Peyer's patch (tissue), 4 donors: Measurements from ENCODE around the gene CENPX. TPM values are rescaled to one million over a fixed set of nuclear protein-coding genes. Genes with fewer than 3 reads are reported as not detected.

ENCODE experiments used
- DNase-seq, 3 donors: peaks; one replicate each; pipeline ENCODE4 v3.0.0-alpha.2; 2017 to 2019
- H3K27ac ChIP-seq, 4 donors: fragments of 200-600 bp; sonication (generic); one replicate each; pipeline ENCODE4 v1.5.1; 2016 to 2019
- H3K27me3 ChIP-seq, 2 donors: fragments of 200-600 bp; sonication (generic); one replicate each; pipeline ENCODE4 v1.5.1; 2019
- H3K36me3 ChIP-seq, 3 donors: fragments of 200-600 bp; sonication (generic); one replicate each; pipeline ENCODE4 v1.5.1; 2016 to 2019
- H3K4me1 ChIP-seq, 4 donors: fragments of 200-600 bp; sonication (generic); one replicate each; pipeline ENCODE4 v1.5.1; 2016 to 2019
- H3K4me3 ChIP-seq, 4 donors: fragments of 200-600 bp; sonication (generic); 1 replicate in 3 of 4; 2 replicates in 1 of 4; pipeline ENCODE4 v1.5.1; 2016 to 2019; ENCODE audit warnings: mild to moderate bottlenecking in 1 of 4
- H3K9me3 ChIP-seq, 4 donors: fragments of 200-600 bp; sonication (generic); one replicate each; pipeline ENCODE4 v1.5.1; 2016 to 2019; ENCODE audit warnings: mild to moderate bottlenecking in 1 of 4
- POLR2A ChIP-seq, 2 donors: fragments of 450-650 bp; IDR thresholded peaks; one replicate each; pipeline ENCODE4 v1.5.1; 2017; ENCODE audit warnings: antibody characterized with exemption in 2 of 2, mild to moderate bottlenecking in 2 of 2, moderate library complexity in 2 of 2
- total RNA-seq, 4 donors: library from RNA; depleted of rRNA; stranded (reverse); fragments of >200 nt; gene quantifications; one replicate each; pipeline ENCODE4 v1.1.0, GENCODE V29; 2016
- TF ChIP-seq, protein P1 (sequence below), 6 experiments: fragments of 450-650 bp in 4 of 6; fragments of 200-600 bp in 2 of 6; sonication (generic) in 1 of 6; IDR thresholded peaks; one replicate each; pipeline ENCODE4 v1.5.1; 2017 to 2019; ENCODE audit warnings: antibody characterized with exemption in 6 of 6, mild to moderate bottlenecking in 3 of 6, moderate library complexity in 1 of 6

CENPX gene
- total RNA-seq, 4 donors from 2014 or later: 49.1 to 123 (median 91.8) TPM

DNA sequence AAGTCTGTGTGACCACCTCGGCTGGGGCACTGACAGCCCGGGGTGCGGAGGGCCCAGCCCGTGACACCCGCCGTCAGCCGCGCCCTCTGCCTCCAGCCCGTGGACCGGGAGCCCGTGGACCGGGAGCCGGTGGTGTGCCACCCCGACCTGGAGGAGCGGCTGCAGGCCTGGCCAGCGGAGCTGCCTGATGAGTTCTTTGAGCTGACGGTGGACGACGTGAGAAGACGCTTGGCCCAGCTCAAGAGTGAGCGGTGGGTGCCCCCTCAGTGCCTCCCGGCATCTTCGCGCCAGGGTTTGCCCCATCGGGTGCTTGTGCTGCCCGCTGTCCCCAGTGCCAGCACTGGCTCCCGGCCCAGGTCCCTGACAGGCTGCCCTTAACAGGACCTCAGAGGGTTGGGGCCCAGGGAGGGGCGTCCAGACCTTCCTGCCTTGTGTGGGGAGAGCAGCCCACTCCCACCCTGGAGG lies 13.7 kb downstream of the CENPX start:
- Histone ChIP-seq H3K4me1 (peaks cover 0 to 3% (median 0%) of the 10 kb centered on the region in 4 donors), H3K4me3 (no peak overlapping the region), H3K36me3 (no peaks in the 10 kb centered on the region), H3K9me3 (no peaks in the 10 kb centered on the region), H3K27ac (no peak overlapping the region), H3K27me3 (no peaks in the 10 kb centered on the region)
- no peak for DNase-seq
- TF ChIP-seq, protein P1, sequence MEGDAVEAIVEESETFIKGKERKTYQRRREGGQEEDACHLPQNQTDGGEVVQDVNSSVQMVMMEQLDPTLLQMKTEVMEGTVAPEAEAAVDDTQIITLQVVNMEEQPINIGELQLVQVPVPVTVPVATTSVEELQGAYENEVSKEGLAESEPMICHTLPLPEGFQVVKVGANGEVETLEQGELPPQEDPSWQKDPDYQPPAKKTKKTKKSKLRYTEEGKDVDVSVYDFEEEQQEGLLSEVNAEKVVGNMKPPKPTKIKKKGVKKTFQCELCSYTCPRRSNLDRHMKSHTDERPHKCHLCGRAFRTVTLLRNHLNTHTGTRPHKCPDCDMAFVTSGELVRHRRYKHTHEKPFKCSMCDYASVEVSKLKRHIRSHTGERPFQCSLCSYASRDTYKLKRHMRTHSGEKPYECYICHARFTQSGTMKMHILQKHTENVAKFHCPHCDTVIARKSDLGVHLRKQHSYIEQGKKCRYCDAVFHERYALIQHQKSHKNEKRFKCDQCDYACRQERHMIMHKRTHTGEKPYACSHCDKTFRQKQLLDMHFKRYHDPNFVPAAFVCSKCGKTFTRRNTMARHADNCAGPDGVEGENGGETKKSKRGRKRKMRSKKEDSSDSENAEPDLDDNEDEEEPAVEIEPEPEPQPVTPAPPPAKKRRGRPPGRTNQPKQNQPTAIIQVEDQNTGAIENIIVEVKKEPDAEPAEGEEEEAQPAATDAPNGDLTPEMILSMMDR (IDR thresholded peaks at IDR 0.05): no peak
- no peak for TF ChIP-seq POLR2A (IDR thresholded peaks at IDR 0.05)

DNA sequence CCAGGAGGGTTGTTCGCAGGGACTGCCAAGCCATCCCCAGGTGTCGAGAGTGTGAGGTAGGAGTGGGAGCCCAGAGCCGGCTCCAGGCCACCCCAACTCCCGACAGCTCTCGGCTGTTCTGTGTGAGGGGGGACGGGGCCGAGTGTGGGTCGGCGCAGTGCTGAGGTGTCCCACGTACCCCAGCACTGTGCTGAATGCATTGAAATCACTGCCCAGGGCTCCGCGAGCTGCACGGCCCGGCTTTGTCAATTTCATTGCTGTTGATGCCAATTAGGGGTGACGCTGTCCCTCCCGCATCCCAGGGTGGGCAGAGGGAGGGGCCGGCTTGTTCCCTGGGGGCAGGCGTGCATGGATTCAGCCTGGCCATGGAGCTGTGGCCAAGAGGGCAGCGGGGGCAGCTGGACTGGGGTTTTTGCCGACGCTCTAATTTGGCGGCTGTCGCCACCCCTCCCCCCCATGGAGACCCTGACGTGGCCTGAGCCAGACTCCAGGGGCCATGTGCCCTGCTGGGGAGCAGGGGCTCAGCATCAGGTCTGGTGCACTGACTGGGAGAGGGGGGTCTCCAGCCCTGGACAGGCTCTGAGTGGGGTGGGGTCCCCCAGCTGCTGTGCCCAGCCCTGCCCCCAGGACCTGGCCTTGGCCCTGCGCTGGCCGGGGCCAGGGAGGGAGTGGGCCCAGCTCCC lies 14.3 kb downstream of the CENPX start:
- peaks cover 0 to 9% (median 0%) of the 10 kb centered on the region in 4 donors for H3K4me1 ChIP-seq

GRCh38 chr17:82007495-82008257 lies 15.0 kb downstream of the CENPX start:
- H3K4me1 ChIP-seq: peaks cover 0 to 11% (median 0%) of the 10 kb centered on the region in 4 donors

More for the DNA sequence above, 14.3 kb downstream of the CENPX start:
- H3K36me3 ChIP-seq: no peaks in the 10 kb centered on the region
- H3K27ac ChIP-seq: no peak overlapping the region
- no peak for DNase-seq
- TF ChIP-seq, protein P1 (IDR thresholded peaks at IDR 0.05): no peak
- TF ChIP-seq POLR2A (IDR thresholded peaks at IDR 0.05): no peak
- no peaks in the 10 kb centered on the region for H3K9me3 ChIP-seq
- no peaks in the 10 kb centered on the region for H3K27me3 ChIP-seq
- no peak overlapping the region for H3K4me3 ChIP-seq

GRCh38 chr17:82007228-82007494 lies 15.5 kb downstream of the CENPX start:
- no peak overlapping the region for H3K4me3 ChIP-seq
- TF ChIP-seq POLR2A (IDR thresholded peaks at IDR 0.05): no peak
- TF ChIP-seq, protein P1 (IDR thresholded peaks at IDR 0.05): no peak
- DNase-seq: no peak
- H3K4me1 ChIP-seq: peaks cover 0 to 11% (median 0%) of the 10 kb centered on the region in 4 donors
- H3K36me3 ChIP-seq: no peaks in the 10 kb centered on the region
- H3K27me3 ChIP-seq: no peaks in the 10 kb centered on the region
- no peak overlapping the region for H3K27ac ChIP-seq
- H3K9me3 ChIP-seq: no peaks in the 10 kb centered on the region

More at GRCh38 chr17:82007495-82008257, 15.0 kb downstream of the CENPX start:
- Histone ChIP-seq H3K27me3 (no peaks in the 10 kb centered on the region), H3K27ac (no peak overlapping the region), H3K9me3 (no peaks in the 10 kb centered on the region), H3K4me3 (no peak overlapping the region), H3K36me3 (no peaks in the 10 kb centered on the region)
- TF ChIP-seq, protein P1 (IDR thresholded peaks at IDR 0.05): no peak
- no peak for TF ChIP-seq POLR2A (IDR thresholded peaks at IDR 0.05)
- DNase-seq: no peak

DNA sequence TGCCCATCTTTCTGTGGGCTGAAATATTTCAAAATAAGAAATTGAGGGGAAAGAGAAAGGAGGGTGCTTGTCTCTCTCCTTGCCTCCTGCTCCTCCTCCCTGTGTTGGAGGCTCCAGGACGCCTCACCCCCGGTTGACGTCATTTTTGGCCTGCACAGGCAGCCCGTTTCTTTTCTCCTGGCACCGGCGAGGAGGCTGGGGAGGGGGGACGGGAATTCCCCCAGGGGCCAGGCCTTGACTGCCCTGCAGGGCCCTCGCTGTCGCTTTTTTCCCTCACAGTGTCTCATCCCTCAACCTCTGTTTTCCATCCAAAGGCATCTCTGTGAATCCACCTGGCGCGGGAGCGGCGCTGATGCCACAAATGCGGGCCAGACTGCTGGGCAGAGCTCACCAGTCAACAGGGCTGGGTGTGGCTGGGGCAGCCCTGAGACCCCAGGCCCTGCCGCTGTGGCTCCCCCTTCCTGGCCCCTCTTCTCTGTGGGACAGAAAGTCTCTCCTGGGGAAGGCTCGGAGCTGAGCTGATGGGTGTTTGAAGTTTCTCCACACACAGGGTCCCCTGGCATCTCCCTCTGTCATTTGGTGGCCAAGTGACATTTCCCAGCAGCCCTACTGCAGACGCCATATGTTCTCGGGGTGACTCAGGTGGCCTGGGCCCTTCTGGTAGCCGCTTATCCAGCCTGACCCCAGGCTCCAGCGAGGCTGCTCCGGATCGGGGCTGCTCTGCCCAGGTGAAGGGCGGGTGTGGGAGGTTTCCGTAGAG lies 16.0 kb downstream of the CENPX start:
- no peaks in the 10 kb centered on the region for H3K27me3 ChIP-seq
- no peaks in the 10 kb centered on the region for H3K36me3 ChIP-seq
- no peak for DNase-seq
- no peak overlapping the region for H3K27ac ChIP-seq
- H3K4me1 ChIP-seq: peaks cover 0 to 11% (median 0%) of the 10 kb centered on the region in 4 donors
- TF ChIP-seq, protein P1 (IDR thresholded peaks at IDR 0.05): no peak
- H3K9me3 ChIP-seq: no peaks in the 10 kb centered on the region
- no peak overlapping the region for H3K4me3 ChIP-seq
